Neural cell (in vitro differentiated cells): ENCODE data around the gene PUSL1. TPM values are rescaled to one million over a fixed set of nuclear protein-coding genes. Genes with fewer than 3 reads are reported as not detected.
A peak's percentile ranks its signal among the peaks of the same experiment; 100 is the strongest.

Experiments used
- H2AFZ ChIP-seq: fragments of 200-600, 300-800 bp; sonication (generic), shearing (Covaris generic); 2 replicates; pipeline ENCODE4 v1.6.0; 2014; ENCODE audit warnings: low read depth, mild to moderate bottlenecking, antibody characterized with exemption, low read length, moderate library complexity
- H3F3A ChIP-seq: fragments of 200-600 bp; shearing (Covaris generic); 2 replicates; pipeline ENCODE4 v1.6.1; 2016; ENCODE audit warnings: mild to moderate bottlenecking, moderate library complexity, mixed read lengths, antibody characterized with exemption, low read length; ENCODE audit not compliant: insufficient read depth, poor library complexity, severe bottlenecking
- H3K27ac ChIP-seq: fragments of 200-600, 300-800 bp; sonication (generic), shearing (Covaris generic); 2 replicates; pipeline ENCODE4 v1.5.1; 2014; ENCODE audit warnings: mild to moderate bottlenecking, low read length, moderate library complexity
- H3K27me3 ChIP-seq: fragments of 300-800, 200-600 bp; sonication (generic), shearing (Covaris generic); 2 replicates; pipeline ENCODE4 v1.6.0; 2014; ENCODE audit warnings: mild to moderate bottlenecking, low read depth, low read length, moderate library complexity; ENCODE audit not compliant: insufficient read depth
- H3K36me3 ChIP-seq: fragments of 300-800, 200-600 bp; sonication (generic), shearing (Covaris generic); 2 replicates; pipeline ENCODE4 v1.5.1; 2014; ENCODE audit warnings: mild to moderate bottlenecking, antibody characterized with exemption, low read length, moderate library complexity; ENCODE audit not compliant: insufficient read depth
- H3K4me2 ChIP-seq: fragments of 300-800, 200-600 bp; sonication (generic), shearing (Covaris generic); 2 replicates; pipeline ENCODE4 v1.6.0; 2014; ENCODE audit warnings: mild to moderate bottlenecking, low read length
- H3K4me3 ChIP-seq: fragments of 300-800, 200-600 bp; sonication (generic), shearing (Covaris generic); 2 replicates; pipeline ENCODE4 v1.5.1; 2014; ENCODE audit warnings: mild to moderate bottlenecking, low read length, moderate library complexity
- H3K79me2 ChIP-seq: fragments of 200-600 bp; shearing (Covaris generic); replicated peaks from 2 replicates; pipeline ENCODE4 v1.6.0; 2014; ENCODE audit warnings: mild to moderate bottlenecking, low read length, moderate library complexity; ENCODE audit not compliant: insufficient read depth
- H3K9ac ChIP-seq: fragments of 300-800, 200-600 bp; sonication (generic), shearing (Covaris generic); 2 replicates; pipeline ENCODE4 v1.6.1; 2016; ENCODE audit warnings: mild to moderate bottlenecking, low read length, mixed read lengths
- H3K9me2 ChIP-seq: fragments of 200-600 bp; shearing (Covaris generic); 2 replicates; pipeline ENCODE4 v1.6.1; 2016; ENCODE audit warnings: mild to moderate bottlenecking, low read length, mixed read lengths; ENCODE audit not compliant: insufficient read depth
- H3K9me3 ChIP-seq: fragments of 200-600, 300-800 bp; sonication (generic), shearing (Covaris generic); 2 replicates; pipeline ENCODE4 v1.6.1; 2016; ENCODE audit warnings: mild to moderate bottlenecking, mixed run types, low read length, moderate library complexity, mixed read lengths
- H4K20me1 ChIP-seq: fragments of 200-600 bp; shearing (Covaris generic); 2 replicates; pipeline ENCODE4 v1.6.1; 2016; ENCODE audit warnings: mild to moderate bottlenecking, mixed run types; ENCODE audit not compliant: insufficient read depth
- CTCF ChIP-seq: fragments of 450-650 bp; IDR thresholded peaks from 2 replicates; pipeline ENCODE4 v1.5.1; 2014; ENCODE audit warnings: antibody characterized with exemption, mild to moderate bottlenecking, moderate library complexity; ENCODE audit not compliant: poor library complexity, severe bottlenecking
- EP300 ChIP-seq: fragments of 450-650 bp; conservative IDR thresholded peaks from 2 replicates; pipeline ENCODE4 v1.6.1; 2014; ENCODE audit warnings: antibody characterized with exemption, mild to moderate bottlenecking, moderate library complexity; ENCODE audit not compliant: poor library complexity, severe bottlenecking
- EZH2 ChIP-seq: fragments of 200-600, 300-800 bp; shearing (Covaris generic), sonication (generic); IDR thresholded peaks from 2 replicates; pipeline ENCODE4 v1.6.1; 2014; ENCODE audit warnings: antibody characterized with exemption, low read length, borderline replicate concordance, mild to moderate bottlenecking; ENCODE audit not compliant: insufficient read depth, poor library complexity, severe bottlenecking
- MXI1 ChIP-seq: fragments of 450-650 bp; conservative IDR thresholded peaks from 2 replicates; pipeline ENCODE4 v1.6.1; 2014; ENCODE audit warnings: antibody characterized with exemption, mild to moderate bottlenecking; ENCODE audit not compliant: poor library complexity, severe bottlenecking
- POLR2AphosphoS5 ChIP-seq: IDR thresholded peaks from 2 replicates; pipeline ENCODE4 v1.6.1; 2012
- RAD21 ChIP-seq: fragments of 450-650 bp; conservative IDR thresholded peaks from 2 replicates; pipeline ENCODE4 v1.6.1; 2014; ENCODE audit warnings: antibody characterized with exemption, mild to moderate bottlenecking, moderate library complexity
- TAF1 ChIP-seq: IDR thresholded peaks from 2 replicates; pipeline ENCODE4 v1.6.1; 2012; ENCODE audit warnings: low read depth
- polyA plus RNA-seq: library from polyadenylated mRNA; depleted of rRNA; stranded (reverse); fragments of >200 nt; gene quantifications from 2 replicates; pipeline ENCODE4 v1.2.3, GENCODE V29; 2014
- TF ChIP-seq, protein P1 (sequence below): IDR thresholded peaks from 2 replicates; pipeline ENCODE4 v1.6.1; 2012; ENCODE audit warnings: borderline replicate concordance

The PUSL1 gene
- polyA plus RNA-seq, 1 donor from 2014 or later = 25.0 TPM

- H3K27me3 ChIP-seq = peaks cover 26% of the 10 kb centered on the region
- H3K79me2 ChIP-seq = no peaks in the 10 kb centered on the region
- H3F3A ChIP-seq = no peaks in the 10 kb centered on the region
- H3K4me2 ChIP-seq = no peak overlapping the region
- TF ChIP-seq EP300 = no peak
- no peak for TF ChIP-seq POLR2AphosphoS5
- TF ChIP-seq MXI1 = no peak
- TF ChIP-seq TAF1 = no peak
- TF ChIP-seq EZH2 = no peak
- TF ChIP-seq, protein P1, sequence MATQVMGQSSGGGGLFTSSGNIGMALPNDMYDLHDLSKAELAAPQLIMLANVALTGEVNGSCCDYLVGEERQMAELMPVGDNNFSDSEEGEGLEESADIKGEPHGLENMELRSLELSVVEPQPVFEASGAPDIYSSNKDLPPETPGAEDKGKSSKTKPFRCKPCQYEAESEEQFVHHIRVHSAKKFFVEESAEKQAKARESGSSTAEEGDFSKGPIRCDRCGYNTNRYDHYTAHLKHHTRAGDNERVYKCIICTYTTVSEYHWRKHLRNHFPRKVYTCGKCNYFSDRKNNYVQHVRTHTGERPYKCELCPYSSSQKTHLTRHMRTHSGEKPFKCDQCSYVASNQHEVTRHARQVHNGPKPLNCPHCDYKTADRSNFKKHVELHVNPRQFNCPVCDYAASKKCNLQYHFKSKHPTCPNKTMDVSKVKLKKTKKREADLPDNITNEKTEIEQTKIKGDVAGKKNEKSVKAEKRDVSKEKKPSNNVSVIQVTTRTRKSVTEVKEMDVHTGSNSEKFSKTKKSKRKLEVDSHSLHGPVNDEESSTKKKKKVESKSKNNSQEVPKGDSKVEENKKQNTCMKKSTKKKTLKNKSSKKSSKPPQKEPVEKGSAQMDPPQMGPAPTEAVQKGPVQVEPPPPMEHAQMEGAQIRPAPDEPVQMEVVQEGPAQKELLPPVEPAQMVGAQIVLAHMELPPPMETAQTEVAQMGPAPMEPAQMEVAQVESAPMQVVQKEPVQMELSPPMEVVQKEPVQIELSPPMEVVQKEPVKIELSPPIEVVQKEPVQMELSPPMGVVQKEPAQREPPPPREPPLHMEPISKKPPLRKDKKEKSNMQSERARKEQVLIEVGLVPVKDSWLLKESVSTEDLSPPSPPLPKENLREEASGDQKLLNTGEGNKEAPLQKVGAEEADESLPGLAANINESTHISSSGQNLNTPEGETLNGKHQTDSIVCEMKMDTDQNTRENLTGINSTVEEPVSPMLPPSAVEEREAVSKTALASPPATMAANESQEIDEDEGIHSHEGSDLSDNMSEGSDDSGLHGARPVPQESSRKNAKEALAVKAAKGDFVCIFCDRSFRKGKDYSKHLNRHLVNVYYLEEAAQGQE = no peak
- TF ChIP-seq RAD21 = no peak
- H3K36me3 ChIP-seq = no peaks in the 10 kb centered on the region
- peak overlapping the region; percentile 55 for H3K4me3 ChIP-seq
- H3K9ac ChIP-seq = peak overlapping the region; percentile 9
- H4K20me1 ChIP-seq = no peaks in the 10 kb centered on the region
- no peak overlapping the region for H3K27ac ChIP-seq
- no peak overlapping the region for H2AFZ ChIP-seq
- H3K9me3 ChIP-seq = no peaks in the 10 kb centered on the region
- H3K9me2 ChIP-seq = no peaks in the 10 kb centered on the region
These were observed 45.2 kb downstream of the PUSL1 start for GRCh38 chr1:1353389-1354151.

DNA sequence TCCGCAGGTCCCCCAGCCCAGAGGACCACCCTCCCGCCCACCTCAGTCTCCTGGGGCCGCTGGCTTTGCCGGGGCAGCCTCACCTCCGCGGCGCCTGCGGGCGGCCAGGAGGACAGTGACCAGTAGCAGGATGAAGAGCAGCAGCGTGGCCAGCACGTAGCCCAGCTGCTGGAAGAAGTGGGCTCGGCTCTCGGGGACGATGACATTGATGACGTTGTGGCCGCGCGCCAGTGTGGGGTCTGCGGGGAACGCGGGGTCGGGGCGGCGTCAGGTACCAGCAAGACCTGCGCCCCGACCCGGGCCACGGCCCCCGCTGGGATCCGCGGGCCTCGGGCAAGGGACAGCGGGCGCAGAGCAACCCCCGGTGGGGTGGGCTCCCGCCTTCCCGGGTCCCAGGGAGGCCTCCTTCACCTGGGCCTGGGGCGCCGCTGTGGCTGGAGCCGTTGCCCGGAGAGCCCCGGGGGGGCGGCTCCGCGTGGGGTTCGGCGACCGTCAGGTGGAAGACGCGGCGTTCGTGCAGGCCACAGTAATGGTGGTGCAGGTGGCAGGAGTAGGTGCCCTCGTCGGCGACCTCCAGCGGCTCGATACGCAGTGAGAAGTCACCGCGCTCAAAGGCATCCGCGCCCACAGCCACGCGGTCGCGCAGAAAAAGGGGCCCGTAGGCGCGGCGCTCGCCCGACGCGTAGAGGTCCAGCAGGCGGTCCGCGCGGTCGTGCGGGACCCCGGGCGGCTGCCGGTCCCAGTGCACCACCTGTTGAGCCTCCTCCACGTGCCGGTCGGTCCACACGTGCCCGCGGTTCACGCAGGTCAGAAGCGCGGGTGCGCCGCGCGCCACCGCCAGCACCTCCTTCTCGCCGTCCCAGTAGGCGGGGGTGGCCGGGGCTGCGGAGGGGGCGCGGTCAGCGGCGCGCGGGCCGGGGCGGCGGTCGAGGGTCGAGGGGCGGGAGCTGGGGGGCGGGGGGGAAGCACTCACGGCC lies 46.2 kb downstream of the PUSL1 start:
- Histone ChIP-seq H3K79me2 (no peaks in the 10 kb centered on the region), H3K9ac (peak overlapping the region; percentile 9), H3K9me3 (no peaks in the 10 kb centered on the region), H3K27me3 (peaks cover 26% of the 10 kb centered on the region), H3F3A (no peaks in the 10 kb centered on the region), H3K27ac (no peak overlapping the region), H4K20me1 (no peaks in the 10 kb centered on the region), H3K36me3 (no peaks in the 10 kb centered on the region), H3K4me3 (peak overlapping the region; percentile 55), H3K9me2 (no peaks in the 10 kb centered on the region), H2AFZ (no peak overlapping the region), H3K4me2 (no peak overlapping the region)
- TF ChIP-seq MXI1 = peak; percentile 17
- TF ChIP-seq CTCF = no peak
- TF ChIP-seq RAD21 = no peak
